ENCODE data around the gene SNX4.

- TF ChIP-seq EP300 (IDR thresholded peaks at IDR 0.05) = no peak
- TF ChIP-seq CTCF (IDR thresholded peaks at IDR 0.05) = no peak
These were observed 101.7 kb downstream of the SNX4 start for GRCh38 chr3:125418306-125418705.

Measured in suprapubic skin (tissue), 3 donors.